ENCODE data around the gene ROS1. TPM values are rescaled to one million over a fixed set of nuclear protein-coding genes. Genes with fewer than 3 reads are reported as not detected.

ROS1 gene
- total and polyA plus RNA-seq, 4 experiments from 2014 or later = not detected

DNA sequence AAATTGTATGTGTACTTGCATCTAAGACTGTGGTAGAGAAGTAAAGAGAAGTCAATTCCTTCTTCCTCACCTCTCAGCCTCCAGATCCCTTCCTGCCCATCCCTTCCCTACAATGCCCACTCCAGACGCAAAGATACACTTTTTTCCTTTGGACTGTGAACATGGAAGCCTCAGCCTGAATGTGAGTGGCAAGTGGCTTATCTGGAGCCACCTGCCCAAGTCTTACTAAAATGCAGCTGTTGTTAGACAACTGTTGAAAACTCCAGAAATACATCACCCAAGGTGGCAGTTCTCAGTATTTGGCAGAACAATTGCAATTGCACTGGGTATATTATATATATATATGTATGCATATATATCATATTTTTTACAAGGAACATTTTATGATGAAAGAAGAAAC, 152.9 kb downstream of the ROS1 start:
- intact Hi-C loops (cut with micrococcal nuclease) = no loop called here
- H3K36me3 ChIP-seq (ENCODE audit: insufficient read depth, low read length) = no peaks in the 10 kb centered on the region
- Mint-ChIP-seq H3K4me3 (no peak overlapping the region), H3K36me3 (no peaks in the 10 kb centered on the region), H3K4me1 (peaks cover 2 to 6% (median 5%) of the 10 kb centered on the region in 4 donors), H3K27me3 (peaks cover 35 to 49% of the 10 kb centered on the region in 2 donors), H3K9me3 (peaks cover 0 to 3% (median 0%) of the 10 kb centered on the region in 8 donors), H3K27ac (no peak overlapping the region)
- no peaks in the 10 kb centered on the region for H3K4me1 ChIP-seq (ENCODE audit: insufficient read depth, low read length)
- no peak for DNase-seq
- peaks cover 20% of the 10 kb centered on the region for H3K27me3 ChIP-seq (ENCODE audit: insufficient read depth, low read length)
- ChIA-PET CTCF (ENCODE audit: partially characterized antibody) (no interaction called here), POLR2A (ENCODE audit: partially characterized antibody) (no interaction called here)
- H3K9me3 ChIP-seq (ENCODE audit: control insufficient read depth in 1 of 2, low read length in 2 of 2) = no peaks in the 10 kb centered on the region
- H3K4me3 ChIP-seq (ENCODE audit: low read length in 2 of 2) = no peak overlapping the region
- no peak overlapping the region for H3K27ac ChIP-seq (ENCODE audit: low read depth, low read length)

DNA sequence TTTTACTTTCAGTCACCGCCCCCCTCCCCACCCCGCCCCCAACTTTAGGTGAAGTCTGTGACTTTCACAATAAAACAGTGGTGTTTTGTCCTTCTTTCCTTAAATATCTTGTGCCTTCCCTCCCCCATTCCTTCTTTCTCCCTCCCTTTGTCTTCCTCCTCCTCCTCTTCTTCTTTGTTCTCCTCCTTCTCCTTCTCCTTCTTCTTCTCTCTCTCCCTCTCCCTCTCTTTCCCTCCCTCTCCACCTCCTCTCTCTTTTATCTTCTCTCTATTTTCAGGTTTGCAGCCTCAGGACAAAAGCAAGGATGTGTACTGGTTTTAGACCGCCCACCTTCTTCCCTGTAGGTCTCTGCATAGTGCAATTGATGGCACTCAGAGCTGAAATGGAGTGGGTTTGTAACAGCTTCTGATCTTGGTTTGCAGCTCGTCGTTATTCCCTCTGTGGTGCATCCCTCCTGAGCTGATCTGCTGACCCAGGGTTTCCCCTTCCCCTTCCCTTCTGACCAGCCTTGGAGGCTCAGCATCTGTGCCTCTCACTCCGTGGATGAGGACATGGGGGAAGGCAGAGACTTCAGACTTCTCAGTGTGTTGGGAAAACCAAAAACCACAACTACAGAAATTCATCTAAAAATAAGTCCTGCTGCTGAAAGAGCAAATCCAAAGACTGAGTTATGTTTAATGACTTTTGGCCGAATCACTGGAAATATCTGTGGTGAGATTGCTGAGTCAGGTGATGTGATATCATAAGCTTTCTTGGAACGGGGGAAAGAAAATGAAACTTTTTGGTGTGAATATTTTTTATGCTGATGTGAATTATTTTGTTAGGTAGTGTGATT, 153.5 kb downstream of the ROS1 start:
- no peak overlapping the region for H3K4me3 Mint-ChIP-seq
- H3K27ac Mint-ChIP-seq = no peak overlapping the region
- no peaks in the 10 kb centered on the region for H3K36me3 Mint-ChIP-seq
- H3K9me3 Mint-ChIP-seq = peaks cover 0 to 3% (median 0%) of the 10 kb centered on the region in 8 donors
- H3K27me3 Mint-ChIP-seq = peaks cover 38 to 55% of the 10 kb centered on the region in 2 donors
- Histone ChIP-seq H3K27ac (ENCODE audit: low read depth, low read length) (no peak overlapping the region), H3K4me1 (ENCODE audit: insufficient read depth, low read length) (no peaks in the 10 kb centered on the region), H3K9me3 (ENCODE audit: control insufficient read depth in 1 of 2, low read length in 2 of 2) (no peaks in the 10 kb centered on the region), H3K27me3 (ENCODE audit: insufficient read depth, low read length) (peaks cover 23% of the 10 kb centered on the region), H3K36me3 (ENCODE audit: insufficient read depth, low read length) (no peaks in the 10 kb centered on the region), H3K4me3 (ENCODE audit: low read length in 2 of 2) (no peak overlapping the region)
- peaks cover 2 to 7% (median 6%) of the 10 kb centered on the region in 4 donors for H3K4me1 Mint-ChIP-seq
- ChIA-PET CTCF (ENCODE audit: partially characterized antibody) (no interaction called here), POLR2A (ENCODE audit: partially characterized antibody) (no interaction called here)
- intact Hi-C loops (cut with micrococcal nuclease) = no loop called here
- DNase-seq = no peak

DNA sequence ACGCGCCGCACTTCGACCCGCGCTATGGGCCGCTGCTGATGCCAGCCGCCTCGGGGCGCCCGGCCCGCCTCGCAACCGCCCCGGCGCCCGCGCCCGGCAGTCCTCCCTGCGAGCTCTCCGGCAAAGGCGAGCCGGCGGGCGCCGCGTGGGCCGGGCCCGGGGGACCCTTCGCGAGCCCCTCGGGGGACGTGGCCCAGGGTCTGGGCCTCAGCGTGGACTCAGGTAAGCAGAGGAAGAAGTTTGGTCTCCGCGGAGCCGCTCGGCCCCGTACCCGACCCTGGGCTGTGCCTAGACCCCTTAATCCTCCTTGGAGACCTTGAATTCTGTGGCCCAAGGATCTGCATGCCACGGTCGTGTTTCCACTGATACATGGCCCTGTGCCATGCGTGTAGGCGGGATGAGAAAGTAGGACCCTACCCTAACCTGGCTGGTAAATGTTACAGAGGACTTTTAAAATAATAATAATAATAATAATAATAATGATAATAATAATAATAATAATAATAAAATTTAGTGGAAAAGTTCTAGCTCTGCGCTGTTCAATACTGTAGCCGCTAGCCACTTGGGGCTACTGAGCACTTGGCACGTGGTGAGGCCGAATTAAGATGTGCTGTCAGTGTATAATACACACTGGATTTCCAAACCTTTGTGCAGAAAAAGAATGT, 154.8 kb downstream of the ROS1 start:
- ChIA-PET CTCF (ENCODE audit: partially characterized antibody) (no interaction called here), POLR2A (ENCODE audit: partially characterized antibody) (no interaction called here)
- H3K36me3 Mint-ChIP-seq = no peaks in the 10 kb centered on the region
- H3K27me3 ChIP-seq (ENCODE audit: insufficient read depth, low read length) = peaks cover 30% of the 10 kb centered on the region
- no peak overlapping the region for H3K27ac ChIP-seq (ENCODE audit: low read depth, low read length)
- H3K4me3 Mint-ChIP-seq = no peak overlapping the region
- peaks cover 5% of the 10 kb centered on the region for H3K4me1 ChIP-seq (ENCODE audit: insufficient read depth, low read length)
- intact Hi-C loops (cut with micrococcal nuclease) = no loop called here
- no peak overlapping the region for H3K4me3 ChIP-seq (ENCODE audit: low read length in 2 of 2)
- H3K9me3 Mint-ChIP-seq = peaks cover 0 to 3% (median 0%) of the 10 kb centered on the region in 8 donors
- peaks cover 47 to 60% of the 10 kb centered on the region in 2 donors for H3K27me3 Mint-ChIP-seq
- no peak for DNase-seq
- H3K27ac Mint-ChIP-seq = no peak overlapping the region
- peaks cover 5 to 13% (median 10%) of the 10 kb centered on the region in 4 donors for H3K4me1 Mint-ChIP-seq
- no peaks in the 10 kb centered on the region for H3K9me3 ChIP-seq (ENCODE audit: control insufficient read depth in 1 of 2, low read length in 2 of 2)
- no peaks in the 10 kb centered on the region for H3K36me3 ChIP-seq (ENCODE audit: insufficient read depth, low read length)

DNA sequence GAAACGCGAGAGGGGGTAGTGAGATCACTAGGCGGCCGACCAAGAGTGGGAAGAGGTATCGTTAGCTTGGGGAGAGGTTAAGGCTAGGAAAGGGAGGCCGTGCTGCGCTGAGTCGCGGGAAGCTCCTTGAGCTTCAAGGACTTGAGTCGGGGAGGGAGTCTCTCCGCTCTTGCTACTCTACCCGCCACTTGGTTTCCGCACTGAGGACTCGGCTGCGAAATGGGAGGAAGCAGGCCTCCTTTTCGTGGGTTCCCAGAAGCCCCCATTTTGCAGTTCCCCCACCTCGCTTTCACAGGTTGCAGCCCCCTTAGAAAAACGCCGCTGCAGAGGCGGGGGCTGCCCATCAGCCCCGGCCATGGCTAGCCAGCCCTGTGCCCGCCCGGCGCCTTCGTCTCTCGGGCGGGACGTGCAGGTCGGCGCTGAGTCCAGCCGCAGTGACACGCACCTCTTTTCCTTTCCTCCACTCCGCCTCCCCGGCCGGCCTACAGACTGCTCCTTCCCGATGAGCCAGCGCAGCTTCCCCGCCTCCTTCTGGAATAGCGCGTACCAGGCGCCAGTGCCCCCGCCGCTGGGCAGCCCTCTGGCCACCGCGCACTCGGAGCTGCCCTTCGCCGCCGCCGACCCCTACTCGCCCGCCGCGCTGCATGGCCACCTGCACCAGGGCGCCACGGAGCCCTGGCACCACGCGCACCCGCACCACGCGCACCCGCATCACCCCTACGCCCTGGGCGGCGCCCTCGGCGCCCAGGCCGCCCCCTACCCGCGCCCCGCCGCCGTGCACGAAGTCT, 155.5 kb downstream of the ROS1 start:
- Mint-ChIP-seq H3K4me1 (peaks cover 5 to 13% (median 10%) of the 10 kb centered on the region in 4 donors), H3K27ac (no peak overlapping the region), H3K4me3 (peak overlapping the region in 2 of 8 donors; percentile 33 to 36), H3K9me3 (peaks cover 0 to 3% (median 0%) of the 10 kb centered on the region in 8 donors), H3K27me3 (peaks cover 46 to 57% of the 10 kb centered on the region in 2 donors), H3K36me3 (no peaks in the 10 kb centered on the region)
- Histone ChIP-seq H3K36me3 (ENCODE audit: insufficient read depth, low read length) (no peaks in the 10 kb centered on the region), H3K9me3 (ENCODE audit: control insufficient read depth in 1 of 2, low read length in 2 of 2) (no peaks in the 10 kb centered on the region), H3K4me1 (ENCODE audit: insufficient read depth, low read length) (peaks cover 5% of the 10 kb centered on the region), H3K27me3 (ENCODE audit: insufficient read depth, low read length) (peaks cover 32% of the 10 kb centered on the region), H3K4me3 (ENCODE audit: low read length in 2 of 2) (no peak overlapping the region), H3K27ac (ENCODE audit: low read depth, low read length) (no peak overlapping the region)
- intact Hi-C loops (cut with micrococcal nuclease) = no loop called here
- POLR2A ChIA-PET (ENCODE audit: partially characterized antibody) = no interaction called here
- DNase-seq = no peak
- CTCF ChIA-PET (ENCODE audit: partially characterized antibody) = no interaction called here

DNA sequence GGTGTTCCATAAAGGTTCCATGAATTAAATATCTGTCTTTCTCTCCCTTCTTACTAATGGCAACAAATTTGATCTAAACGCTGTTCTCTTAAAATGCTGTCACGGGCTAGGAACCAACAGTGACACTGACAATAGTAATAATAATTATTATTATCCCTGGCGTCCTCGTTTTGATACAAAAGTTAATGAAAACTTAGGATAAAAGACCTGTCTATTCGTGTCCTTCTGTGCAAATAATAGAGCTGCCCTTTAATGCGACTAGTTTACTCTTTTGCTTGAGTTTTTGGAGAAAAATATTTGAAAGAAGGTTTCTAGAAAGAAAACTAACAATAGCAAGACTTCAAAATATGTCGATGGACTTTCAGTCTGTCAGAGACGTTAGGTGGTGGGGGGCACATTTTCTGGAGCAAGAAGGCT, 156.1 kb downstream of the ROS1 start:
- Histone ChIP-seq H3K4me3 (ENCODE audit: low read length in 2 of 2) (no peak overlapping the region), H3K36me3 (ENCODE audit: insufficient read depth, low read length) (no peaks in the 10 kb centered on the region), H3K9me3 (ENCODE audit: control insufficient read depth in 1 of 2, low read length in 2 of 2) (no peaks in the 10 kb centered on the region), H3K27me3 (ENCODE audit: insufficient read depth, low read length) (peaks cover 36% of the 10 kb centered on the region), H3K27ac (ENCODE audit: low read depth, low read length) (no peak overlapping the region), H3K4me1 (ENCODE audit: insufficient read depth, low read length) (peaks cover 11% of the 10 kb centered on the region)
- Mint-ChIP-seq H3K27me3 (peaks cover 50 to 57% of the 10 kb centered on the region in 2 donors), H3K4me1 (peaks cover 5 to 19% (median 16%) of the 10 kb centered on the region in 4 donors), H3K9me3 (peaks cover 0 to 4% (median 0%) of the 10 kb centered on the region in 8 donors), H3K27ac (no peak overlapping the region), H3K4me3 (peak overlapping the region in 2 of 8 donors; percentile 33 to 36), H3K36me3 (no peaks in the 10 kb centered on the region)
- POLR2A ChIA-PET (ENCODE audit: partially characterized antibody) = no interaction called here
- CTCF ChIA-PET (ENCODE audit: partially characterized antibody) = no interaction called here
- intact Hi-C loops (cut with micrococcal nuclease) = no loop called here
- no peak for DNase-seq

DNA sequence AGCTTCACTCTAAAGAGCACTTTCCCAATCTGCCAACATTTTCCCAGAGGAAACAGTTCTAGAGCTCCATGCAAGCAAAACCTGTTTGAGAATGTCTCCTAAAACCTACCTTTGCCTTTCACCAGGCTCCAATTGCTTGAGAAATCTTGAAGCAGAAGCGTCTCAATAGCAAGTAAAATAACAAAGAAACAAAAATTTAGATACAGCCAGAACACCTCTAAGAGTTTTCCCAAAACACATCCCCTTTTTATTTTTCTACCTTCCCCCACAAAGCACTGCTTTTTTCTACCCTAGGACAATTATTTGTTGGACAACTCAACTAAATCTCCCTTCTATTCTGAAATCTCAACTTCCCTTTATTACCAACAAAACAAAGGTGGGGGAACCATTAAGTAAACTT, 156.8 kb downstream of the ROS1 start:
- intact Hi-C loops (cut with micrococcal nuclease) = no loop called here
- no peaks in the 10 kb centered on the region for H3K36me3 Mint-ChIP-seq
- ChIA-PET CTCF (ENCODE audit: partially characterized antibody) (no interaction called here), POLR2A (ENCODE audit: partially characterized antibody) (no interaction called here)
- Histone ChIP-seq H3K9me3 (ENCODE audit: control insufficient read depth in 1 of 2, low read length in 2 of 2) (no peaks in the 10 kb centered on the region), H3K27me3 (ENCODE audit: insufficient read depth, low read length) (peaks cover 42% of the 10 kb centered on the region), H3K36me3 (ENCODE audit: insufficient read depth, low read length) (no peaks in the 10 kb centered on the region), H3K27ac (ENCODE audit: low read depth, low read length) (no peak overlapping the region), H3K4me3 (ENCODE audit: low read length in 2 of 2) (no peak overlapping the region), H3K4me1 (ENCODE audit: insufficient read depth, low read length) (peaks cover 17% of the 10 kb centered on the region)
- peaks cover 7 to 26% (median 21%) of the 10 kb centered on the region in 4 donors for H3K4me1 Mint-ChIP-seq
- H3K9me3 Mint-ChIP-seq = peaks cover 0 to 5% (median 0%) of the 10 kb centered on the region in 8 donors
- H3K27ac Mint-ChIP-seq = no peak overlapping the region
- H3K4me3 Mint-ChIP-seq = no peak overlapping the region
- H3K27me3 Mint-ChIP-seq = peaks cover 56 to 57% of the 10 kb centered on the region in 2 donors
- DNase-seq = no peak
